ENCODE results near the gene DNLZ.

DNLZ gene

DNA sequence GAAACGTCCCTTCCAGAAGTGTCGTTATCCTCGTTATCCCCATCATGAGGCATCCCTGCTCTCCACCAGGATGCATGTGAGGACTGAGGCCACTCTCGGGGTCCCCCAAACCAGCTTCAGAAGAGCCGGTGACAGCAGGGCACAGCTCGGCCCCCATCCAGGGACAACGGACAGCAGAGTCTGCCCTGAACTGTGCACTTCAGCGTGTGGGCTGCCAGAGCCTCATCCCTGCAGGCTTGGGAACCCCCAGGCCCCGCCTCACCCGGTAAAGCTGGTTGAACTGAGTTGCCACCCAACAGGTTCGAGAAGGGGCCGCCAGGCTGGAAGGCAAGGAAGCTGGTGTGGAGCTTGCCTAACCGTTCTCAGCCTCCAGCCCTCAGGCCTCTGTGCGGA is 10.6 kb upstream of the DNLZ start:
- DNase-seq, result no peak

DNA sequence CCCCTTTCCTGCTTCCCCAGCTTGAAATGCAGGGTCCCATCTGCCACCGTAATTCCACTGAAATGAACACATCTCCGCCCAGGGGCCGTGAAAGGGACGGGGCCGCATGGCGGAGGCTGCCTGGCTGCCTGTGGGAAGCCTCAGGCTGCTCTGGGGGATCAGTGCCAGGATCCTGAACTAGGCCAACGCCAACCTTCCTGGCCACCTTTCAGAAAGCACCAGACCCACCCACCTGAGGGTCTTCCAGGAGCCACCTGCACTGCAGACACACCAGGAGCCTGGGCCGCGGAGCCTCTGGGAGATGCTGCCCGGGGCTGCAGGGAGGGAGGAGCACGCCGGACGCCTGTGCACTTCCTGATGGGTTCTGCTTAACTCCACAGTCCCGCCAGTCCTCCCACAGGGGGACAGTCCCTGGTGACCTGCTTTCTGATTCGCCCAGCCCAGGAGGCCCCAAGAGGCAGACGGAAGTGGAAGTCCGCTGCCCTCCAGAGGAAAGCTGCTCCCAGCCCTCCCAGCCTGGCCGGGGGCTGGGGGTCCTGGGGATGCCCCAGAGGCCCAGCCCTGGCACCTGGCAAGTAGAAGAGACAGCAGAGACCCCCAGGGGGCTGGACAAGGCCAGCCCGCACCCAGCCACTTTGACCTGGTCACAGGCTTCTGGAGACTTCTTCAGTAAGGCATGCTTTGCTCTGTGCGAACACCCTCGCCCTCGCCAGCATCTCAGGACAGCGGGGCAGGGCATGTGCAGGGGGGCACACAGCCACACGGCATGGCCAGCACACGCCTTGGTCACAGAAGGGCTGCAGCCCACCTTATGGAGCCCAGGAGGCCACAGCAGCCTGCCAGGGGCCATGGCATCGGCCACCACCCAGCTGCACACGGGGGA is 10.0 kb upstream of the DNLZ start, which contains the start of gene CARD9:
TSS of gene CARD9 (minus strand) at position 370 of the 883 bp plus-strand sequence. CDS start 1,591 bp downstream, outside the sequence.
- no peak for DNase-seq

DNA sequence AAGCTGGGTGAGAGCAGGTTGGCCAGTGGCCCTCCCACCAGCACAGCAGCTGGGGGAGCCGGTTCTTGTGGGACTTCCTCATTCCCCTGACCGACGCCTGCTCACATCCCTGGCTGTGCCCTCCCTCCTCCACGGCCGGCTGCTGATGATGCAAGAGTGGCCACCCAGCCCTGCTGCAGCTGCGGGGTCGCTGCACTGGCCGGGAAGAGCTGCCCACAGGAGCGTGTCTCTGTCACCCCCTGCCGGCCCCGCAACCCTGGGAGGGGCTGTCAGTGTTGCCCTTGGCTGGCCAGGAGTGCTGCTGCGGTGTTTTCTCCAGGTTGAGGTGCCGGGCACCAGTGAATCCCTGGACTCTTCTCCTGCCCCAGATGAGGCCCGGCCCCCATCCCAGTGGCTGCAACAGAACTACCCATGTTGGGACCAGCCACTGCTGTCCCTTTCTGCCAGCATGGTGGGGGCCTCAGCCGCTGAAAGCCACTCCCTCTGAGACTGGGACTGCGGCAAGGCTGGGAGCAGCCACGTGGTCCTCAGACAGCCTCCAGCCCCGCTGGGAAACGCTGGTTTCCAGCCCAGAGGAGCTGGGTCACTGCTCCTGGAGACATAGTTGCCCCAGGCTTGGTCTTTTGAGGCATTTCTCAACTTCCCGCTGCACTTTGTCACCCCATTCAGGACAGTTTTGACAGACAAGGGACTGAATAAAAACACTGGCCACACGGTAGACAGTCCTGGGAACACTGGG is 9.2 kb upstream of the DNLZ start:
- DNase-seq, result no peak

DNA sequence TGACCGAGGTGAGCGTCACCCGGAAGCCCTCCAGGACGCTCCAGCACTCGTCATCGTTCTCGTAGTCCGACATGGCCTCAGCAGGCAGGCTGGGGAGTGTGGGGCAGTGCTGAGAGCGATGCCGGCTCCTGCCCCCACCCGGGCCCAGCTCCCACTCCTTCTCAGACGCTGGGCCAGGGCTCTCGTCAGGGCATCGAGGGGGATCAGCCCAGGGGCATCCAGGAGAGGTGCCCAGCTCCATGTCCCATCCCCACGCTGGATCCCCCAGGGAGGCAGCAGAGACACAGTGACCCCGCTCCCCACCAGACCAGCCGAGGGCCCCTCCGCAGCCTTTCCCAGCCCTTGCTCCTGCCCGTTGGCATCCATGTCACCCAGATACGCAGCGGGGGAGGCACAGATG is 8.5 kb upstream of the DNLZ start:
- no peak for DNase-seq

DNA sequence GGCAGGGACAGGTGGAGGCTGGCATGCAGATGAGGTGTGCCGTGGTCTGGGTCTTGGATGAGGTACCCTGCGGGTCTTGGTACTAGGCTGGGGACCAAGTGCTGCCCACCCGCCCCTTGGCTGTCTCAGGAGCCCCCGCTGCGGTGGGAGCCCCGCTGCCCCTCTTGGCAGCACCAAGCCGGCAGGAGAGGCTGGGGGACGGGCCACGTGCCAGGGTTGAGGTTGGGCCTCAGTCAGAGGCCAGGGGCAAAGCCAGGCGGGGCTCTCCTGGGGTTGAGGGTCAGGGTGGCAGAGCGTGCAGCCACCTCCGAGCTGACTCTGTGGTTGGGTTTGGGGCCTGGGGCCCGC is 8.0 kb upstream of the DNLZ start:
- no peak for DNase-seq

DNA sequence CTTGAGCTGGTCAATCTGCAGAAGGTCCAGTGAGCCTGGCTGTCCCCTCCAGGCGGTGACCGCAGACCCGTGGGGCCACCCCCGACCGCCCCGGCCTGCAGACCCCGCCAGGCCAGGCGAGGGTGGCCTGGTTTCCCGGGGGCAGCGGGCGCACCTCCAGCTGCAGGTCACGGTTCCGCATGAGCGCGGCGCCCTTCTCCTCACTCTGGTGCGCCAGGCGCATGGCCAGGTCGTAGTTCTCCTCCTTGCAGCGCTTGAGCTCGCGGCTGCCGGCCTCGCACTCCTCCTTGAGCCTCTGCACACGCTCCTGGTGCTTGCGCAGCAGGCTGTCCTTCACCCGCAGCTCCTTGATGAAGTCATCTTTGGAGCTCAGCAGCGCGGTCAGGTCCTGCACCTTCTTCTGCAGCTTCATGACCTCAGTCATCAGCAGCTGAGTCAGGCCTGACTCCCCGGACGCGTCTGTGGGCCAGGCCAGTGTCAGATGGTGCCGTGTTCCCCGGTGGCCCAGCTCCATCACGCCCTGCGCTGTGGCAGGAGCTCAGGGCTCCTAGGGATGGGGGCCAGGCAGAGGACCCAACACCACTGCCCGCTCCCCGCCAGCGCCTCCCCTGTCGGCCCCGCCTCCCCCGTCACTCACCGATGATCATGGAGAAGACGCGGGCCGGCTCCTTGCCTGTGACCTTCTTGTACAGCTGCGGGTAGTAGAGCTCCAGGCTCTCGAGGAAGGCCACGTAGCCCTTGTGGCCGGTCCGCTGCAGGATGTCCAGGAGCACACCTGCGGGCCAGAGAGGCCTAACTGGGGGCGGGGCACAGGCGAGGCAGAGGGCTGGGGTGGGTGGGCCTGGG is 7.4 kb upstream of the DNLZ start:
- DNase-seq, result no peak

DNA sequence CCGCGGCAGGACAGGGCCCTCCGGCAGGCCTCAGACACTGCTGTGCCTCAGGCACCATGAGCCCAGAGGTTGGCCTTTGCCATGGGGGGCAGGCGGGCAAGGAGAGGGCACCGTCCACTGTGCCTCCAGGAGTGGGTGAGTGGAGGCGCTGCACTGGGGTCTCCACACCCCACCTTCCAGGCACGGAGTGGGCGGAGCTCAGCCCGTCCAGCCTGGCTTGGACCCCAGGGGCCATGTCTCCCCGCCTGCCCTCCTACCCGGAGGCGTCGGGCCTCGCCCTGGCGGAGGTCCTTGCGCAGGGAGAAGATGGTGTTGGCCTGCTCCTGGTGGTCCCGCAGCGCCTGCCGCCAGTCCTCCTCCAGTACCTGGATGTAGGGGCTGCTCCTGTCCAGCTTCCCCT is 6.5 kb upstream of the DNLZ start:
- DNase-seq, result no peak

DNA sequence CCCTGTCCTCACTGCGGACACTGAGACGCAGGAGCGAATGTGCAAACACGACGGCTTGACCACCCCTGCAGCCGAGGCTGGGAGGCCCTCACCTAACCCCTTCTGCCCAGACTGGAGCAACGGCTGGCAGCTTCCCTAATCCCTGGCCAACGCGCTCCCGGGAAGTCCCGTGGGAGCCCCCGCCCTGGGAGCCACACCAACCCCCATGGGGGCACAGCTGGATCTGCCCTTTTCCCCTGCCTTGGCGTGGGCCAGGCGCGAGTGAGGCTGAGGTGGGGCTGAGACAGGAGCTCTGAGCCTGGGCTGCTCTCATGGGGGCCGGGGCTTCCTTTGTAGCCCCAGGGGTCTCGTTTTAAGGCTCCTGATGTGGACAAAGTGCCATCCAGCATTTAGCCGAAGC is 4.6 kb upstream of the DNLZ start:
- DNase-seq, result no peak

DNA sequence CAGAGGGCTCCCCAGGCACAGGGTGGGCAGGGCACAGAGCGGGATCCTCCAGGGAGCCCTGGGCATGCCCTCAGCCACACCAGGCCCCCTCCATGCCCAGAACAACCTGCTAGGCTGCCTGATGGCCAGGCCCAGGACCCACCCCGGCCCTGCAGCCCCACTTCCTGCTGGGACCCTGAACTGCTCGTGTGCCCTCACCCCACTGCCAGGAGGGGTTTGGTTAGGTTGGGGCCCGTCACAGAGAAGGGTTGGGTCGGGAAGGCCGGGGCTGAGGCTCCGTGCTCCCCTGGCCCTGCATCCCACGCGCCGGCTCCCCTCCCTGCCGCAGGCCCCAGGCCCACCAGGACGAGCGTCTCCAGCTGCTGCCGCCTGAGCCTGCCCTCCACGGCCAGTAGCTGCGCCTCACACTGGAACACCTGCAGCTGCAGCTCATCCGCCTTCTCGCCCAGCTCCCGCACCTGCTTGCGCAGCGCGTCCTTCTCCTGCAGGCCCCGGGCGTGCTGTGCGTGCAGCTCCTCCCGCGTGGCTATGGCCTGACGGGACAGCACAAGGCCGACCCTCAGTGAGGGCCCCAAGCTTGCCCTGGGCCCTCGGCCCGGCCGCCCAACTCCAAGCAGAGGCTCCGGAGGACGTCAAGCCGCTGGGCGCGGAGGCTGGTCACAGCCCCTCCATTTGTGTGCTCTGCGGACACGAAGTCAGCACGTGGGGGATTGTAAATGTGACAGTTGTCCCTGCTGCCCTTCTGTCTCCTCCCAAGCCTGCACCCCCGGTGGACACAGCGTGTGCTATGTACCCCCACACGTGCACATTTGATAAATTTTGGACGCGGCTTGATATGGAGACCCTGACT is 4.0 kb upstream of the DNLZ start:
- no peak for DNase-seq

DNA sequence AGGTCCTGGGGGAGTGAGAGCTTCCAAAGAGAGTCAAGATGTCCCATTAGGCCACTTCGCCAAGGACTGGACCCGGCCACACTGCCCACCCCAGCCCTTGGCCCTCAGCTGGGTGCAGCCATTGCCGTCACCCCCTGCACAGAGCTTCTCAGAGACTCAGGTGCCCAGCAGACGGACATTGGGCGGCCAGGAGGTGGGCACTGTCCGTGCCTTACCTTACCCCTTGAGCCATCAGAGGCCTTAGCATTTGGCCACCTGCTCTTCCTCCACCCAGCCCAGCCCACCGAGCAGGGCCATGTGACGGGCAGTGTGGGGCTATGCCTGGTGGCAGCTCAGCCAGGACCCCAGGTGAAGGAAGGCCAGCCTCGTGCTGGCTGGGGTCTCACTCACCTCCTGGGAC is 3.3 kb upstream of the DNLZ start:
- DNase-seq, result no peak

DNA sequence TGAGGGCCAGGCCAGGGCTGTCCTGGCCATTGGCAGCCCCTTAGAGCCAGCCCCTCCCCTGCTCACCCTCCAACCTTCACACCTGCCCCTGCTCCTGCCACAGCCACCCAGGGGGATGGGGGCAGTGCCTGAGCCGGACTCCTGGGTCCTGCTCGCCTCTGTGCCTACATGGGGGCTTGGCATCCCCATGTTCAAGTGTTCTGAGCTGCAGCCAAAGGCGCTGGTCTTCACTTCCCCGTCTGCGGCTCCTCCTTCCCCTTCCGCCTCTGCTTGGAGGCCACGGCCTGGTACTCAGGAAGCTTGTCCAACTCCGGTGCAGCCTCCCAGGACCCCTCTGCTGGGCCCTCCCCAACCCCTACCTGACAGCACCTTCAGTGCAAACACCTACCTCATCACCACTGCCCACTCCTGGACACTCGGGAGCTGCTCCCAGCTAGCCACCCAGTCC is 2.3 kb upstream of the DNLZ start:
- DNase-seq, result no peak

DNA sequence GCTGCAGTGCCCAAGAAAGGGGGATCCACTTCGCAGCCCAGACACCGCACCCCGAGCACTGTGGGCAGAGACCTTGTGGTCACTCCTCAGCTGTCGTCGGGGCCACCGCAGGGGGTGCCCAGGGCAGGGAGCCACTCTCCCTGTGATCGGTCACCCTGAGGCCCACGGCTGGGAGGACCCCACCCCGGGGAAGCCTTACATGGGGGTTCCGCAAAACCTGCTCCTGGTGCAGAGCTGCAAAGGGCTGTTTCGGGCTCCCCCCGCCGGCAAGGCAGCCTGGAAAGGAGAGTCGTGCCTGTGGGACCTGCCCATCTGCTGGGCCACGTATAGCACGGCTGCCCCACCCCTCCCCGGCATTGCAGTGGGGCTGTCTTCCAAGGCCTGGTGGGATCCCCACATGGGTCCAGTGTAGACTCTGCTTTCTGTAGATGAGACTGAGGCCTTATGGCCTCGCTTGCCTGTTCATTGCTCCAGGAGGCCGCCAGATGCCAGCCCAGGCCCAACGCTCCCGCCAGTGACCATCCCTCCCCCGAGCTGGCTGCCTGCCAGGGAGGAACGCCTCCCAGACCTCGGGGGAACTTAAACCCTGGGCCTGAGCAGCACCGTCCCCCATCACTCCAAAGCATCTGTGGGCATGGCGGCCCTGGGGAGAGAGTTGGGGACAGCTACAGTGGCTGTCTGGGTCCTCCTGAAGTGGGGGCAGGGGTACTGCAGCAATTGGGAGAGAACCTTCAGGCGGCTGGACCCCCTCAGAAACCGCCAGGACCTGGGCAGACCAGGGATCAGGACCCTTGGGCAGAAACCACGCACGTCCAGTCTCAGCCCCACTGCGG is 1.6 kb upstream of the DNLZ start:
- no peak for DNase-seq

DNA sequence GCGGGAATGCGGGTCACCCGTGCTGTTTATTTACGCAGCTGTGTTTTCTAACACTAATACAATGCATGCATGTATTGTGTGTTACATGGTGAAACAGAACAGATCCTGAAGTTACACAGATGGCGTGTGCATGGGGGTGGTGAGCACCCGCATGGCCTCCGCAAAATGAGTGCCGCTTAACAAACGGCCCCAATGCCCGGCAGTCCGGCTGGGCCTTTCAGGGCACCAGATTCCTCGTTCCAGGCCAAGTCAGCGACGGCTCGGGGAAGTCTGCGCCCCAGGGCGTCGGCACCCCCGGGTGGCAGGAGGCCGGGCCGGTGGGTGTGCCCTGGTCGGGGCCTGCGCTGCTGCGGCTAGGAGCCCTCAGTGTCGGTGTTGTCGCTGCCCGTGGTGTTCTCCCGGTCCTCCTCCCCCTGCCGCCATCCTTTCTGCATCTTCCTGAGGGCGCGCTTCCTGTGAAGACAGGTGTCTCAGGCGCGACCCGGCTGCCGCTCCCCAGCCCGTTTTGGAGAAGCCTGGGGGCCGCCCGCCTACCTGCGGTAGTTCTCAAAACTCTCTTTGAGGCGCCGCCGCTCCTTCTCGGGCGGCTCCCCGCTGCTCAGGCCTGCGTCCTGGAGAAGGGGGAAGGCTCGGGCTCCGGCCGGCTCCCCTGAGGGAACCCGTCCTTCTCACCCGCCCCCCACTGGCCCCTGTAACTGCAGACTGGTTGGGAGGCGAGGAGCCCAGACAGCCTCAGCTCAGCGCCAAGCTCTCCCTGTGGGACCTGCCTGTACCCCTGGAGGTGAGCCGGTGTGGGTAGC is 605 bp upstream of the DNLZ start:
- no peak for DNase-seq

DNA sequence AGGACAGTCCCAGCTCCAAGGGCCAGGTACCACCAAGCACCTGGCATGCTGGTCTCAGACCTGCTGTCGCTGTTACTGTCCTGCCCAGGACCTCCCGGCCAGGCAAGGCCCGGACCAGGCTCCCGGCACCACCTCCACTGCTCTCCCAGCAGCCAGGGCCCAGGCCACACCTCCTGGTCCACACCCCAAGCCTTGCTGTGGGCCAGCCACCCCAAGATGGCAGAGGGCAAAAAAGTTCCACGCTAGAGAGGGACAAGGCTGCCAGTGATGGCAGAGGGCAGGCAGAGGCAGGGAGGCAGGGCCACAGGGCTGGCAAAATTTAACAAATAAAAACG is 1.1 kb downstream of the DNLZ start:
- no peak for DNase-seq

DNA sequence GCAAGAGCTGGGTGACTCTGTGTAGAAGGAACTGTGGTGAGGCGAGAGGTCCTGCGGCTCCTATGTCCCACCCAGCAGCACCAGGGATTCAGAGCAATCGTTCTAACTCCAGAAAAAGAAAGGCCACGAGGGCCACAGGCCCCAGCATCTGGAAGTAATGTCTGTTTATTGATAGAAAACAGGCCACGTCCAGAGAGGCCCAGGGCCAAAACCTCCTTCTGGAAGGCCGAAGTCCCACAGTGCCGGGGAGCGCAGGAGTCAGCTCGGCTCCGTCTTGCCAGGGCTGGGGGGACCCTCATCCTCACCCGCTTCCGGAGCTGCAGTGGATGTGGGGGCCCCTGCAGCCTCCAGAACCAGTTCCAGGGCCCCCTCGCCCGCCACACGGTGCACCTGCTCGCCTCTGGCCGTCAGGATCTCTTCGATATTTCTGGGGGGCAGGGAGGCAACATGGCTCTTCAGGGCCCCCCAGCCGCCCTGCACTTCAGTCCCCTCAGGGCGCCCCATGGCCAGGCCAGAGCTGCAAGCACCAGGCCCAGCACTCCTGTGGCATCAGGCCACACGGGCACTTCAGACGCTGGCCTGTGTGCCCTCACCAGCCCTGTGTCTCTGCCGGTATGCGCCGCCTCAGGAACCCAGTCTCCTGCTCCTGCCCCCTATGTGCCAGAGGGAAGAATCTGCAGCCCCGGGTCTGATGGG is 1.6 kb downstream of the DNLZ start:
- DNase-seq, result no peak

DNA sequence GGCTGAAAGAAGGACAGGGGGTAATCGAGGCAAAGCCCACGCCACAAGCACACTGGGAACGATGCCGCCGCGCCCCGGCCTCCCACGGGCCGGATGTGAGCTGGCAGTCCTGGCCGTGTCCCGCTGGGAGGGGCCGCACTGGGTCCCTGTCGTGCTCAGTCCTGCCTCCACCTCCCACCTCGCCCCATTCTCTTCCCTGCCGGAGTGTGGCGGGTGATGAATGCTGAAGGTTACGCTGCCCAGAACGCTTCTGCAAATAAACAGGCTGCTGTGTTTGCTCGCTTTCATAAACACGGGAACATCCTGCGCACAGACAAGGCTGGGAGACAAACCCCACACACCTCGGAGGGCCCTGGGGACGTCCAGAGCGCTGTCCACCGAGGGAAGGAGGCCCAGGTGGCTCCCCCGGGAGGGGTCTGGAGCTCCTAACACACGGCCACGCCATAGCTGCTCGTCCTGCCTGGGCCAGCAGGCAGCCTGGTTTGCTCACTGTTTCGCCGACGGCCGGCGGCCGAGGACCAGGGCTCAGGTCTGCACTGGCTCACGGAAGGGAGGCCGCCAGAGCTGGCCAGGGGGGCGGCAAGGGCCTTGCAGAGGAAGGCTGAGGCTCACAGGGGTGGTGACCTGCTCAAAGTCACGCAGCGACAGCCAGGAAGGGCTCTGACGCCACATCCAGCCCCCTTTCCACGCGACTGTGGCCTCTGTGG is 2.3 kb downstream of the DNLZ start:
- DNase-seq, result no peak

DNA sequence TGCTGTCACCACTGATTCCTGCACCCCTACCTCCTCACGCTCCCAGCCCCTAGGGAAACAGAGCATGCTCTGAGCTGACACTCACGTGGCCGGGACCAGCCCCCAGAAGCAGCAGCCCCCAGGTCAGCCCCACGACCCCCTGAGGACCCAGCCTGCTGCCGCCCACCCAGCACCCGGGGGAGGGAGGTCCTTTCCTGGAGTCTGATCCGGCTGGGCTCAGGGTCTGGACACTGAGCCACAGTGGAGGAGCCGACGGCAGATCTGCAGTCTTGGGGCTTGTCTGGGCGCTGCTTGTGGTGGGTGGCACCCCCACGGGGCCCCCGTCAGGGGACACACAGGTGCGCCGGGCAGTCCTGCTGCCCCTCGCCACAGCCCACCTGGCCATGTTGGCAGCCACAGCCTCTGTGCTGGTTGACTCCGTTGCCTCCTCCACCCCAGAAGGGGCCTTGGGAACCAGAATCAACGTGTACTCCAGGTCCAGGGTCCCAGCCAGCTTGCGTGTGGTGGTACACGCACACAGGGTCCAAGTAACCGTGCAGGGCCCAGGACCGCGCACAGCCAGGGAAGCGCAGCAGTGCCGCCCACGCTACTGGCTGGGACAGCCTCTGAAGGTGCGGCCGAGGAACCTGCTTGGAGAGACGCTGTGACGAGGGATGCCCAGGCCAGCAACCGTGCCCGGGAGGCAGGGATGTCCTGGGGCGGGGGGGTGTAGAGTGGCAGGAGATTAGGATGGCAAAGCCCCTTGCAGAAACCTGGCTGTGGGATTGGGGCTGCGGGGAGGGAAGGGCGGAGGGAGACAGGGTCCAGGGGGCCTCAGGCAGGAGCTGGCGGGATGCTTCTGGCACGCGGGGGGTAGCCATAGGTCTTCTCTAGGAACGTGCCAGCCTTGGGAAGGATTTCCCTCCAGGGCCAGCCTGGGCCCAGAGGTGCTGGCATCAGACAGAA is 3.5 kb downstream of the DNLZ start:
- no peak for DNase-seq

DNA sequence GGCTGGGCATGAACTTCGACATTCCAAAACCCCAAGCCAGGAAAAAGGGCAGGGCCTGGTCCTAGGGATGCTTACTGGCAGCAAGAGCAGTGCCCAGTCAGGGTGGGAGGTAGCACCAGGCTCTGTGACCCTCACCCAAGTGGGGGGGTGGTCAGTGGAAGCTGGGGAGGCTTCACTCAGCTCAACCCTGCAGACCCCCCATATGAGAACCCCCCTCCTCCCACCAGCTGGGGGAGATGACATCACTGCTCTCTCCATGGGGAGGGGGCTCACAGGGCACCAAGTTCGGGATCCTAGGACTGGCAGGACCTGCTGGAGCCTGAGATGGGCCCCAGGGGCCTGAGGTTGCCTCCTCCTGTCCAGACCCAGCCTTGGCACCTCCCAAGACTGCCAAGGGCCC is 4.7 kb downstream of the DNLZ start:
- DNase-seq, result no peak
